IMR-90 (cell line): ENCODE data around the gene AMOTL1.

Source experiments
- BHLHE40 ChIP-seq: fragments of 150-350 bp; IDR thresholded peaks from 2 replicates; pipeline ENCODE4 v1.6.1; 2016; ENCODE audit warnings: mild to moderate bottlenecking, low read depth, low read length
- CEBPB ChIP-seq: IDR thresholded peaks from 2 replicates; pipeline ENCODE4 v1.6.1; 2012; ENCODE audit warnings: low read depth, low read length, improper control_type of control experiment
- FOS ChIP-seq: fragments of 150-350 bp; IDR thresholded peaks from 2 replicates; pipeline ENCODE4 v1.6.1; 2016; ENCODE audit warnings: low read depth, low read length
- MAFK ChIP-seq: IDR thresholded peaks from 2 replicates; pipeline ENCODE4 v1.6.1; 2012; ENCODE audit warnings: low read depth, low read length, improper control_type of control experiment
- MXI1 ChIP-seq: IDR thresholded peaks from 2 replicates; pipeline ENCODE4 v1.6.1; 2012; ENCODE audit warnings: low read depth, mild to moderate bottlenecking, low read length, moderate library complexity, borderline replicate concordance
- NFE2L2 ChIP-seq: fragments of 150-350 bp; IDR thresholded peaks from 2 replicates; pipeline ENCODE4 v1.6.1; 2016; ENCODE audit warnings: low read depth, mild to moderate bottlenecking, low read length
- POLR2A ChIP-seq: IDR thresholded peaks from 2 replicates; pipeline ENCODE4 v1.6.1; 2012; ENCODE audit warnings: mild to moderate bottlenecking, low read depth, low read length
- RAD21 ChIP-seq: IDR thresholded peaks from 2 replicates; pipeline ENCODE4 v1.6.1; 2012; ENCODE audit warnings: low read length, improper control_type of control experiment
- RFX5 ChIP-seq: IDR thresholded peaks from 2 replicates; pipeline ENCODE4 v1.8.0; 2012; ENCODE audit warnings: low read depth, mild to moderate bottlenecking, low read length, moderate library complexity
- SMC3 ChIP-seq: fragments of 150-350 bp; IDR thresholded peaks from 2 replicates; pipeline ENCODE4 v1.6.1; 2016; ENCODE audit warnings: low read depth, mild to moderate bottlenecking, antibody characterized with exemption, low read length, moderate library complexity
- USF2 ChIP-seq: fragments of 150-350 bp; IDR thresholded peaks from 2 replicates; pipeline ENCODE4 v1.6.1; 2017; ENCODE audit warnings: mild to moderate bottlenecking, antibody characterized with exemption, low read length, low read depth
- TF ChIP-seq, protein P1 (sequence below): conservative IDR thresholded peaks from 2 replicates; pipeline ENCODE4 v1.5.1; 2012; ENCODE audit warnings: mild to moderate bottlenecking, low read depth, low read length, improper control_type of control experiment

GRCh38 chr11:94814272-94814976 lies 46.3 kb downstream of the AMOTL1 start:
- TF ChIP-seq, protein P1, sequence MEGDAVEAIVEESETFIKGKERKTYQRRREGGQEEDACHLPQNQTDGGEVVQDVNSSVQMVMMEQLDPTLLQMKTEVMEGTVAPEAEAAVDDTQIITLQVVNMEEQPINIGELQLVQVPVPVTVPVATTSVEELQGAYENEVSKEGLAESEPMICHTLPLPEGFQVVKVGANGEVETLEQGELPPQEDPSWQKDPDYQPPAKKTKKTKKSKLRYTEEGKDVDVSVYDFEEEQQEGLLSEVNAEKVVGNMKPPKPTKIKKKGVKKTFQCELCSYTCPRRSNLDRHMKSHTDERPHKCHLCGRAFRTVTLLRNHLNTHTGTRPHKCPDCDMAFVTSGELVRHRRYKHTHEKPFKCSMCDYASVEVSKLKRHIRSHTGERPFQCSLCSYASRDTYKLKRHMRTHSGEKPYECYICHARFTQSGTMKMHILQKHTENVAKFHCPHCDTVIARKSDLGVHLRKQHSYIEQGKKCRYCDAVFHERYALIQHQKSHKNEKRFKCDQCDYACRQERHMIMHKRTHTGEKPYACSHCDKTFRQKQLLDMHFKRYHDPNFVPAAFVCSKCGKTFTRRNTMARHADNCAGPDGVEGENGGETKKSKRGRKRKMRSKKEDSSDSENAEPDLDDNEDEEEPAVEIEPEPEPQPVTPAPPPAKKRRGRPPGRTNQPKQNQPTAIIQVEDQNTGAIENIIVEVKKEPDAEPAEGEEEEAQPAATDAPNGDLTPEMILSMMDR: no peak
- TF ChIP-seq RAD21: no peak
- no peak for TF ChIP-seq BHLHE40
- TF ChIP-seq RFX5: no peak
- TF ChIP-seq NFE2L2: no peak
- no peak for TF ChIP-seq MXI1
- TF ChIP-seq POLR2A: no peak
- no peak for TF ChIP-seq USF2
- TF ChIP-seq FOS: no peak
- TF ChIP-seq SMC3: no peak
- TF ChIP-seq MAFK: no peak
- no peak for TF ChIP-seq CEBPB
